ENCODE data around the gene SEC31B. TPM values are rescaled to one million over a fixed set of nuclear protein-coding genes. Genes with fewer than 3 reads are reported as not detected.

The SEC31B gene
- total and polyA plus RNA-seq, 12 donors = 2.8 to 85.1 (median 8.3) TPM

GRCh38 chr10:100504096-100504495 is 15.6 kb downstream of the SEC31B start:
- WGBS, 4 donors = 42 to 53% (median 47%) methylated on average over 5 of the region's 5 CpGs
- Histone ChIP-seq H3K36me3 (replicated peaks in 1 of 2) (peaks cover 0 to 9% of the 10 kb centered on the region in 2 donors), H3K27ac (no peak overlapping the region), H3K4me1 (replicated peaks in 1 of 2) (peaks cover 0 to 6% of the 10 kb centered on the region in 2 donors), H3K4me3 (no peak overlapping the region), H3K9me3 (replicated peaks in 1 of 3) (no peaks in the 10 kb centered on the region), H3K27me3 (no peaks in the 10 kb centered on the region)
- DNase-seq = no peak
- intact Hi-C loops (cut with DNase I) = no loop called here
- TF ChIP-seq CTCF (IDR thresholded peaks at IDR 0.05) = no peak
- no peak for TF ChIP-seq POLR2A (IDR thresholded peaks at IDR 0.05)

- Histone ChIP-seq H3K27ac (no peak overlapping the region), H3K4me3 (no peak overlapping the region), H3K9me3 (replicated peaks in 1 of 3) (no peaks in the 10 kb centered on the region), H3K36me3 (replicated peaks in 1 of 2) (peaks cover 0 to 15% of the 10 kb centered on the region in 2 donors), H3K27me3 (no peaks in the 10 kb centered on the region), H3K4me1 (replicated peaks in 1 of 2) (peaks cover 0 to 6% of the 10 kb centered on the region in 2 donors)
- intact Hi-C loops (cut with DNase I) = no loop called here
- no peak for DNase-seq
- no peak for TF ChIP-seq POLR2A (IDR thresholded peaks at IDR 0.05)
- no peak for TF ChIP-seq CTCF (IDR thresholded peaks at IDR 0.05)
- WGBS, 4 donors = 83 to 94% (median 88%) methylated on average over 1 of the region's 1 CpG
Observed at GRCh38 chr10:100502926-100503494, 16.7 kb downstream of the SEC31B start.

- intact Hi-C loops (cut with DNase I) = no loop called here
- no peak for DNase-seq
- Histone ChIP-seq H3K9me3 (replicated peaks in 1 of 3) (no peaks in the 10 kb centered on the region), H3K27ac (no peak overlapping the region), H3K4me1 (replicated peaks in 1 of 2) (peaks cover 0 to 6% of the 10 kb centered on the region in 2 donors), H3K27me3 (no peaks in the 10 kb centered on the region), H3K36me3 (replicated peaks in 1 of 2) (peaks cover 0 to 19% of the 10 kb centered on the region in 2 donors), H3K4me3 (no peak overlapping the region)
- no peak for TF ChIP-seq POLR2A (IDR thresholded peaks at IDR 0.05)
- no peak for TF ChIP-seq CTCF (IDR thresholded peaks at IDR 0.05)
Observed at GRCh38 chr10:100501423-100501822, 18.2 kb downstream of the SEC31B start.

- Histone ChIP-seq H3K36me3 (replicated peaks in 1 of 2) (peaks cover 0 to 29% of the 10 kb centered on the region in 2 donors), H3K27ac (no peak overlapping the region), H3K27me3 (no peaks in the 10 kb centered on the region), H3K9me3 (replicated peaks in 1 of 3) (no peaks in the 10 kb centered on the region), H3K4me1 (replicated peaks in 1 of 2) (no peaks in the 10 kb centered on the region), H3K4me3 (no peak overlapping the region)
- WGBS, 4 donors = 95 to 98% (median 96%) methylated on average over 4 of the region's 4 CpGs
- intact Hi-C loops (cut with DNase I) = no loop called here
- no peak for DNase-seq
- no peak for TF ChIP-seq POLR2A (IDR thresholded peaks at IDR 0.05)
- no peak for TF ChIP-seq CTCF (IDR thresholded peaks at IDR 0.05)
Observed at GRCh38 chr10:100498059-100498458, 21.6 kb downstream of the SEC31B start.
